ENCODE data around the gene DDIT3.

GRCh38 chr12:57490126-57490525, 30.2 kb downstream of the DDIT3 start:
- TF ChIP-seq MAX (CRISPR knock-in tag; IDR thresholded peaks at IDR 0.05) (no peak), RELA (CRISPR knock-in tag; IDR thresholded peaks at IDR 0.05; ENCODE audit: borderline replicate concordance) (no peak), TP53 (CRISPR knock-in tag; IDR thresholded peaks at IDR 0.05) (no peak)
- TF ChIP-seq, protein P1, sequence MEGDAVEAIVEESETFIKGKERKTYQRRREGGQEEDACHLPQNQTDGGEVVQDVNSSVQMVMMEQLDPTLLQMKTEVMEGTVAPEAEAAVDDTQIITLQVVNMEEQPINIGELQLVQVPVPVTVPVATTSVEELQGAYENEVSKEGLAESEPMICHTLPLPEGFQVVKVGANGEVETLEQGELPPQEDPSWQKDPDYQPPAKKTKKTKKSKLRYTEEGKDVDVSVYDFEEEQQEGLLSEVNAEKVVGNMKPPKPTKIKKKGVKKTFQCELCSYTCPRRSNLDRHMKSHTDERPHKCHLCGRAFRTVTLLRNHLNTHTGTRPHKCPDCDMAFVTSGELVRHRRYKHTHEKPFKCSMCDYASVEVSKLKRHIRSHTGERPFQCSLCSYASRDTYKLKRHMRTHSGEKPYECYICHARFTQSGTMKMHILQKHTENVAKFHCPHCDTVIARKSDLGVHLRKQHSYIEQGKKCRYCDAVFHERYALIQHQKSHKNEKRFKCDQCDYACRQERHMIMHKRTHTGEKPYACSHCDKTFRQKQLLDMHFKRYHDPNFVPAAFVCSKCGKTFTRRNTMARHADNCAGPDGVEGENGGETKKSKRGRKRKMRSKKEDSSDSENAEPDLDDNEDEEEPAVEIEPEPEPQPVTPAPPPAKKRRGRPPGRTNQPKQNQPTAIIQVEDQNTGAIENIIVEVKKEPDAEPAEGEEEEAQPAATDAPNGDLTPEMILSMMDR (IDR thresholded peaks at IDR 0.05) = no peak

Data from WTC11 (cell line).